Thyroid gland (tissue), 4 donors: Measurements from ENCODE around the gene NACA2.

Experiments
- POLR2A ChIP-seq, 2 donors: fragments of 450-650 bp; IDR thresholded peaks; one replicate each; pipeline ENCODE4 v1.6.1; 2017; ENCODE audit warnings: antibody characterized with exemption in 2 of 2, mild to moderate bottlenecking in 2 of 2, moderate library complexity in 1 of 2
- TF ChIP-seq, protein P1 (sequence below), 6 experiments: fragments of 200-600 bp in 3 of 6; fragments of 450-650 bp in 3 of 6; sonication (generic) in 3 of 6; IDR thresholded peaks; one replicate each; pipeline ENCODE4 v1.5.1; 2016 to 2019; ENCODE audit warnings: antibody characterized with exemption in 6 of 6, mild to moderate bottlenecking in 2 of 6, inconsistent platforms in 1 of 6, moderate library complexity in 1 of 6

DNA sequence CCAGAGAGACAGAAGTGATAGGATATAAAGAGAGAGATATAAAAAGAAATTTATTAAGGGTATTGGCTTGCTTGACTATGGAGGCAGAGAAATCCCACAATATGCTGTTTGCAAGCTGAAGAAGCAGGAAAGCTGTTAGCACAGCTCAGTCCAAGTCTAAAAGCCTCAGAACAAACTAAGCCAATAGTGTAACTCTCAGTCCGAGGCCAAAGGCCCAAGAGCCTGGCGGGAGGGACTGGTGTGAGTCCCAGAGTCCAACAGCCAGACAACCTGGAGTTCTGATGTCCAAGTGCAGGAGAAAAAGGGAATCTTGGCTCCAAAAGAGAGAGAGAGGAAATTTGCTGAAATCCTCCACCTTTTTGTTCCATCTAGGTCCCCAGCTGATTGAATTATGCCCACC lies 30.3 kb upstream of the NACA2 start:
- TF ChIP-seq POLR2A (IDR thresholded peaks at IDR 0.05) = no peak
- TF ChIP-seq, protein P1, sequence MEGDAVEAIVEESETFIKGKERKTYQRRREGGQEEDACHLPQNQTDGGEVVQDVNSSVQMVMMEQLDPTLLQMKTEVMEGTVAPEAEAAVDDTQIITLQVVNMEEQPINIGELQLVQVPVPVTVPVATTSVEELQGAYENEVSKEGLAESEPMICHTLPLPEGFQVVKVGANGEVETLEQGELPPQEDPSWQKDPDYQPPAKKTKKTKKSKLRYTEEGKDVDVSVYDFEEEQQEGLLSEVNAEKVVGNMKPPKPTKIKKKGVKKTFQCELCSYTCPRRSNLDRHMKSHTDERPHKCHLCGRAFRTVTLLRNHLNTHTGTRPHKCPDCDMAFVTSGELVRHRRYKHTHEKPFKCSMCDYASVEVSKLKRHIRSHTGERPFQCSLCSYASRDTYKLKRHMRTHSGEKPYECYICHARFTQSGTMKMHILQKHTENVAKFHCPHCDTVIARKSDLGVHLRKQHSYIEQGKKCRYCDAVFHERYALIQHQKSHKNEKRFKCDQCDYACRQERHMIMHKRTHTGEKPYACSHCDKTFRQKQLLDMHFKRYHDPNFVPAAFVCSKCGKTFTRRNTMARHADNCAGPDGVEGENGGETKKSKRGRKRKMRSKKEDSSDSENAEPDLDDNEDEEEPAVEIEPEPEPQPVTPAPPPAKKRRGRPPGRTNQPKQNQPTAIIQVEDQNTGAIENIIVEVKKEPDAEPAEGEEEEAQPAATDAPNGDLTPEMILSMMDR (IDR thresholded peaks at IDR 0.05) = no peak
